ENCODE data around the gene CCDC201.

DNA sequence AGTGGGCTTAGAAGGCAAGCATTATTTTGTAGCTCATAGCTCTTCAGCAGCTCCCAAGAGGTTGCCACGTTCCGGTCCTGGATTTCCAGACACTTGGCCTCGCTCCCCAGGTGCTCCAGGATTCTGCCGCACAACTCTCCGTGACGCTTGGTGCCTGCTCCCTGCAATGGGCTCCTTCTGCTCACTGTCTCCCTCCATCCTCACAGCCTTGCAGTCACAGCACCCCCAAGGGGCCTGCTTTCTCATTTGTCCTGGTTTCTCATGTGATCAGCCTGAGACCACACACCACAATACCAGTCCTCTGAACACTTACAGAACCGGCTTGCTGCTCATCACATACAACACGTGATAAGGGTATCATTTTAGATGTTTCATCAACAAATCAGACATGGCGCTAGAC is 38.4 kb upstream of the CCDC201 start:
- TF ChIP-seq CTCF (IDR thresholded peaks at IDR 0.05) (no peak), SIN3A (IDR thresholded peaks at IDR 0.05; ENCODE audit: borderline replicate concordance, insufficient read depth, low read depth, low read length) (no peak)

Data from Panc1 (cell line).